K562 (cell line): ENCODE measurements around the gene ATP5ME. TPM values are rescaled to one million over a fixed set of nuclear protein-coding genes. Genes with fewer than 3 reads are reported as not detected.

Experiments used
- CAMTA2 ChIP-seq: fragments of 250-450 bp; sonication (Bioruptor Pico); conservative IDR thresholded peaks from 2 replicates; pipeline ENCODE4 v1.5.1; 2022
- CBFA2T2 ChIP-seq: fragments of 450-650 bp; conservative IDR thresholded peaks from 2 replicates; pipeline ENCODE4 v1.6.1; 2017; ENCODE audit warnings: mild to moderate bottlenecking
- CBFA2T3 ChIP-seq: fragments of 450-650 bp; IDR thresholded peaks from 2 replicates; pipeline ENCODE4 v1.6.1; 2017
- E2F3 ChIP-seq: fragments of 250-450 bp; sonication (Bioruptor Pico); IDR thresholded peaks from 2 replicates; pipeline ENCODE4 v1.4.0; 2020; ENCODE audit warnings: mild to moderate bottlenecking
- E2F5 ChIP-seq: sonication (generic); formaldehyde crosslinking; IDR thresholded peaks from 2 replicates; pipeline ENCODE4 v1.8.0; 2022; ENCODE audit warnings: mild to moderate bottlenecking, missing genetic modification reagents
- FOXJ2 ChIP-seq: fragments of 200-800 bp; sonication (Bioruptor generic); IDR thresholded peaks from 2 replicates; pipeline ENCODE4 v1.6.1; 2016; ENCODE audit warnings: missing genetic modification characterization, missing compliant biosample characterization
- HBP1 ChIP-seq: fragments of 450-650 bp; formaldehyde crosslinking; IDR thresholded peaks from 2 replicates; pipeline ENCODE4 v1.4.0; 2022; ENCODE audit warnings: missing genetic modification characterization
- KLF6 ChIP-seq: fragments of 250-450 bp; sonication (Bioruptor Pico); IDR thresholded peaks from 2 replicates; pipeline ENCODE4 v1.4.0; 2020; ENCODE audit warnings: mild to moderate bottlenecking, moderate library complexity, borderline replicate concordance
- LARP7 ChIP-seq: fragments of 450-650 bp; IDR thresholded peaks from 2 replicates; pipeline ENCODE4 v1.6.1; 2016
- MXD1 ChIP-seq: fragments of 250-450 bp; sonication (Bioruptor Pico); IDR thresholded peaks from 2 replicates; pipeline ENCODE4 v1.8.0; 2021; ENCODE audit warnings: borderline replicate concordance, mild to moderate bottlenecking, moderate library complexity; ENCODE audit not compliant: poor library complexity, severe bottlenecking
- NCOA4 ChIP-seq: fragments of 450-650 bp; IDR thresholded peaks from 2 replicates; pipeline ENCODE4 v1.6.1; 2018; ENCODE audit warnings: mild to moderate bottlenecking; ENCODE audit not compliant: partially characterized antibody
- PHF21A ChIP-seq: fragments of 450-650 bp; IDR thresholded peaks from 2 replicates; pipeline ENCODE4 v1.6.1; 2017; ENCODE audit warnings: low read depth, borderline replicate concordance
- POLR2AphosphoS2 ChIP-seq: IDR thresholded peaks from 2 replicates; pipeline ENCODE4 v1.6.1; 2012; ENCODE audit warnings: low read length, improper control_type of control experiment
- RBFOX2 ChIP-seq: fragments of 200-400 bp; formaldehyde crosslinking; IDR thresholded peaks from 2 replicates; pipeline ENCODE4 v1.6.1; 2017; ENCODE audit warnings: low read depth, mild to moderate bottlenecking, low read length, moderate library complexity
- TAL1 ChIP-seq: fragments of 450-650 bp; IDR thresholded peaks from 2 replicates; pipeline ENCODE4 v1.6.1; 2016; ENCODE audit warnings: mild to moderate bottlenecking
- ZBTB34 ChIP-seq: fragments of 250-450 bp; sonication (Bioruptor Pico); IDR thresholded peaks from 2 replicates; pipeline ENCODE4 v1.8.0; 2021; ENCODE audit warnings: mild to moderate bottlenecking, moderate library complexity
- ZNF140 ChIP-seq: fragments of 250-450 bp; sonication (Bioruptor Pico); IDR thresholded peaks from 2 replicates; pipeline ENCODE4 v1.8.0; 2021; ENCODE audit warnings: moderate library complexity, mild to moderate bottlenecking, inconsistent platforms
- ZNF395 ChIP-seq: fragments of 200-800 bp; sonication (Bioruptor generic); IDR thresholded peaks from 2 replicates; pipeline ENCODE4 v1.6.1; 2017; ENCODE audit warnings: missing genetic modification characterization, missing compliant biosample characterization
- ZNF609 ChIP-seq: sonication (generic); formaldehyde crosslinking; IDR thresholded peaks from 2 replicates; pipeline ENCODE4 v1.8.1; 2023; ENCODE audit warnings: missing genetic modification reagents, mild to moderate bottlenecking, borderline replicate concordance
- ZNF778 ChIP-seq: fragments of 450-650 bp; formaldehyde crosslinking; IDR thresholded peaks from 2 replicates; pipeline ENCODE4 v1.4.0; 2020; ENCODE audit warnings: mild to moderate bottlenecking, moderate library complexity
- polyA plus RNA-seq, 8 experiments: library from polyadenylated mRNA; depleted of rRNA in 4 of 8; stranded (reverse) in 5 of 8; unstranded in 3 of 8; fragments of >200 nt; fragmentation: Nextera tagmentation in 2 of 8; fragmentation: Illumina TruSeq in 1 of 8; extraction: Ambion mirVana in 2 of 8; extraction: Trizol in 1 of 8; gene quantifications; 2 replicates each; pipeline versions ENCODE4 v1.2.1 to v1.2.3, GENCODE V29; 2011 to 2014; ENCODE audit warnings: inconsistent platforms in 1 of 8, missing spikeins in 1 of 8
- total RNA-seq, 7 experiments: library from RNA; depleted of rRNA in 6 of 7; stranded (reverse); fragments of >200 nt in 6 of 7; fragmentation: Illumina TruSeq in 2 of 7; extraction: Trizol in 2 of 7; gene quantifications; 2 replicates each; pipeline versions ENCODE4 v1.2.1 to v1.2.3, GENCODE V29; 2011 to 2021; ENCODE audit warnings: low replicate concordance in 1 of 7

ATP5ME gene
- total and polyA plus RNA-seq, 9 of the 15 experiments (the other 6 are each of a cell fraction or from before 2014, with no cell fraction given): 509 to 2,480 (median 887) TPM

GRCh38 chr4:702618-703048 is 28.6 kb upstream of the ATP5ME start (continued):
- TF ChIP-seq ZBTB34 (CRISPR knock-in tag) (no peak), ZNF778 (no peak), CBFA2T2 (no peak), CAMTA2 (no peak), E2F5 (CRISPR knock-in tag) (no peak), CBFA2T3 (no peak), TAL1 (no peak), NCOA4 (no peak), KLF6 (CRISPR knock-in tag) (no peak), POLR2AphosphoS2 (no peak), ZNF395 (peak; percentile 53; the same call in 1 of the 2 replicates), FOXJ2 (no peak), HBP1 (CRISPR knock-in tag) (no peak), LARP7 (no peak), ZNF140 (CRISPR knock-in tag) (no peak), RBFOX2 (0 out of 2 replicates have a peak, but pooled peaks have one; percentile 27), MXD1 (CRISPR knock-in tag) (no peak), E2F3 (CRISPR knock-in tag) (no peak), ZNF609 (CRISPR knock-in tag) (no peak), PHF21A (no peak)
